ENCODE measurements around the gene HDX. TPM values are rescaled to one million over a fixed set of nuclear protein-coding genes. Genes with fewer than 3 reads are reported as not detected.
"Not testable (repeated sequence)": the region's sequence is repeated elsewhere in the genome, so short reads cannot be mapped to it uniquely, and the experiment has no call there.

HDX gene
- polyA plus RNA-seq, 1 donor from 2014 or later, result 3.1 TPM

DNA sequence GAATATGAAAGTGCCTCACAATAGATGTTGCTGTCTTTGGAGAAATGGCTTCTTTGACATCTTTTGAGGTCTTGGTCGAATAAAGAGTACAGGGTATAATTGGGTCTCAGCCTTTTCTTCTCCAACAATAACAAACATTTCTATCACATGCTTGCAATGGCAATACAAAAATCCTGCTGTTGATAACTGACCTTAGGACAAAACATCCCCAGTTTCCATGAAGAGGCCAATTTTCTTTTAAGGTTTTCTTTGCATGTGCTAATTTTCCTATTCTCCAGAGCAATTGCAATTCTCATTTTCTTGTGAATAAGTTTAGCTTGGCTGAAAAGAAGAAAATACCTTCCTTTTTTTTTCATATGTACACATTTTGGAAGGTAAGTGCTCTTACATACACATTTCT is 183.6 kb downstream of the HDX start:
- H3K4me2 ChIP-seq (ENCODE audit: low read length), result no peak overlapping the region
- H3F3A ChIP-seq (ENCODE audit: insufficient read depth, low read length, poor library complexity, severe bottlenecking), result no peaks in the 10 kb centered on the region
- H3K4me3 ChIP-seq (ENCODE audit: low read length), result no peak overlapping the region
- no peaks in the 10 kb centered on the region for H3K9me3 ChIP-seq (ENCODE audit: low read length)
- no peaks in the 10 kb centered on the region for H3K9me2 ChIP-seq (ENCODE audit: insufficient read depth, low read length)
- TF ChIP-seq REST (IDR thresholded peaks at IDR 0.05; ENCODE audit: borderline replicate concordance) (no peak), EP300 (conservative IDR thresholded peaks at IDR 0.05; ENCODE audit: poor library complexity, severe bottlenecking) (no peak), MXI1 (conservative IDR thresholded peaks at IDR 0.05; ENCODE audit: poor library complexity, severe bottlenecking) (no peak), POLR2AphosphoS5 (IDR thresholded peaks at IDR 0.05) (no peak), RAD21 (conservative IDR thresholded peaks at IDR 0.05) (no peak)
- TF ChIP-seq, protein P1, sequence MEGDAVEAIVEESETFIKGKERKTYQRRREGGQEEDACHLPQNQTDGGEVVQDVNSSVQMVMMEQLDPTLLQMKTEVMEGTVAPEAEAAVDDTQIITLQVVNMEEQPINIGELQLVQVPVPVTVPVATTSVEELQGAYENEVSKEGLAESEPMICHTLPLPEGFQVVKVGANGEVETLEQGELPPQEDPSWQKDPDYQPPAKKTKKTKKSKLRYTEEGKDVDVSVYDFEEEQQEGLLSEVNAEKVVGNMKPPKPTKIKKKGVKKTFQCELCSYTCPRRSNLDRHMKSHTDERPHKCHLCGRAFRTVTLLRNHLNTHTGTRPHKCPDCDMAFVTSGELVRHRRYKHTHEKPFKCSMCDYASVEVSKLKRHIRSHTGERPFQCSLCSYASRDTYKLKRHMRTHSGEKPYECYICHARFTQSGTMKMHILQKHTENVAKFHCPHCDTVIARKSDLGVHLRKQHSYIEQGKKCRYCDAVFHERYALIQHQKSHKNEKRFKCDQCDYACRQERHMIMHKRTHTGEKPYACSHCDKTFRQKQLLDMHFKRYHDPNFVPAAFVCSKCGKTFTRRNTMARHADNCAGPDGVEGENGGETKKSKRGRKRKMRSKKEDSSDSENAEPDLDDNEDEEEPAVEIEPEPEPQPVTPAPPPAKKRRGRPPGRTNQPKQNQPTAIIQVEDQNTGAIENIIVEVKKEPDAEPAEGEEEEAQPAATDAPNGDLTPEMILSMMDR (IDR thresholded peaks at IDR 0.05; ENCODE audit: poor library complexity, severe bottlenecking), result no peak
- H2AFZ ChIP-seq (ENCODE audit: low read depth, low read length), result no peak overlapping the region
- H3K27ac ChIP-seq (ENCODE audit: low read length), result no peak overlapping the region
- no peaks in the 10 kb centered on the region for H3K27me3 ChIP-seq (ENCODE audit: insufficient read depth, low read depth, low read length)
- no peaks in the 10 kb centered on the region for H4K20me1 ChIP-seq (ENCODE audit: insufficient read depth)
- no peak overlapping the region for H3K9ac ChIP-seq (ENCODE audit: low read length)
- no peaks in the 10 kb centered on the region for H3K36me3 ChIP-seq (ENCODE audit: insufficient read depth, low read length)
- no peaks in the 10 kb centered on the region for H3K79me2 ChIP-seq (replicated peaks; ENCODE audit: insufficient read depth, low read length)

- not testable (repeated sequence) for H3K9me3 ChIP-seq (ENCODE audit: low read length); H3K36me3 ChIP-seq (ENCODE audit: insufficient read depth, low read length); H3F3A ChIP-seq (ENCODE audit: insufficient read depth, low read length, poor library complexity, severe bottlenecking); H3K4me3 ChIP-seq (ENCODE audit: low read length); H3K79me2 ChIP-seq (replicated peaks; ENCODE audit: insufficient read depth, low read length); H3K9ac ChIP-seq (ENCODE audit: low read length); H2AFZ ChIP-seq (ENCODE audit: low read depth, low read length); H3K27ac ChIP-seq (ENCODE audit: low read length); H3K4me2 ChIP-seq (ENCODE audit: low read length); H3K27me3 ChIP-seq (ENCODE audit: insufficient read depth, low read depth, low read length); H4K20me1 ChIP-seq (ENCODE audit: insufficient read depth); H3K9me2 ChIP-seq (ENCODE audit: insufficient read depth, low read length)
These were observed 186.3 kb downstream of the HDX start for GRCh38 chrX:84315946-84316345.

Small RNA genes within 50 kb of the gene (small RNA-seq; reads per million reads assigned to genes)
- gene AL450471.1, result 0 reads per million in 3 experiments

Measured in neural cell (in vitro differentiated cells).